Measurements from ENCODE around the gene LPP.

DNA sequence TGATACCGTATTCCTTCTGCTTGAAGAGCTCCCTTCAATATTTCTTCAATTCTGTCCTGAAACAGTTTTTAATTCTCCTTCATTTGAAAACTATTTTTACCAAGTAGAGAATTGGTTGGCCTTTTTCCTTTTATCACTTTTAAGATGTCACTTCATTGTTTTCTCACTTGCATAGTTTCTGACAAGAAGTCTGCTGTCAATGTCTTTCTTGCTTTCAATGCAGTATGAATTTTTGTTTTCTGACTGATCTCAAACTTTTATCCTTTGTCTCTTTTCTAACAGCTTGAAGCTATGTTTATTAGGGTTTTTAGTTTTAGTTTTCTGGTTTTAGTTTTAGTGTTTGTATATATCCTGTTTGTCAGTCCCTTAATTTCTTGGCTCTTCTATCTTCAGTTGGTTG, 653.0 kb downstream of the LPP start:
- TF ChIP-seq, protein P1, sequence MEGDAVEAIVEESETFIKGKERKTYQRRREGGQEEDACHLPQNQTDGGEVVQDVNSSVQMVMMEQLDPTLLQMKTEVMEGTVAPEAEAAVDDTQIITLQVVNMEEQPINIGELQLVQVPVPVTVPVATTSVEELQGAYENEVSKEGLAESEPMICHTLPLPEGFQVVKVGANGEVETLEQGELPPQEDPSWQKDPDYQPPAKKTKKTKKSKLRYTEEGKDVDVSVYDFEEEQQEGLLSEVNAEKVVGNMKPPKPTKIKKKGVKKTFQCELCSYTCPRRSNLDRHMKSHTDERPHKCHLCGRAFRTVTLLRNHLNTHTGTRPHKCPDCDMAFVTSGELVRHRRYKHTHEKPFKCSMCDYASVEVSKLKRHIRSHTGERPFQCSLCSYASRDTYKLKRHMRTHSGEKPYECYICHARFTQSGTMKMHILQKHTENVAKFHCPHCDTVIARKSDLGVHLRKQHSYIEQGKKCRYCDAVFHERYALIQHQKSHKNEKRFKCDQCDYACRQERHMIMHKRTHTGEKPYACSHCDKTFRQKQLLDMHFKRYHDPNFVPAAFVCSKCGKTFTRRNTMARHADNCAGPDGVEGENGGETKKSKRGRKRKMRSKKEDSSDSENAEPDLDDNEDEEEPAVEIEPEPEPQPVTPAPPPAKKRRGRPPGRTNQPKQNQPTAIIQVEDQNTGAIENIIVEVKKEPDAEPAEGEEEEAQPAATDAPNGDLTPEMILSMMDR (IDR thresholded peaks at IDR 0.05) = no peak
- TF ChIP-seq ZFX (IDR thresholded peaks at IDR 0.05; ENCODE audit: borderline replicate concordance) = no peak

Measured in 22Rv1 (cell line).